KMS-11 (cell line): Measurements from ENCODE around the gene EMC8.

ENCODE experiments used
- H2AFZ ChIP-seq: fragments of 200-600 bp; sonication (generic); 2 replicates; pipeline ENCODE4 v1.6.1; 2016; ENCODE audit warnings: antibody characterized with exemption, mixed run types, low read depth
- H3K27ac ChIP-seq: fragments of 200-600 bp; sonication (generic); 2 replicates; pipeline ENCODE4 v1.6.1; 2016; ENCODE audit warnings: mild to moderate bottlenecking, mixed run types
- H3K27me3 ChIP-seq: fragments of 200-600 bp; sonication (generic); 2 replicates; pipeline ENCODE4 v1.6.1; 2017; ENCODE audit warnings: mild to moderate bottlenecking, low read depth, mixed run types, moderate library complexity; ENCODE audit not compliant: insufficient read depth
- H3K36me3 ChIP-seq: fragments of 200-600 bp; sonication (generic); 2 replicates; pipeline ENCODE4 v1.6.1; 2017; ENCODE audit warnings: mild to moderate bottlenecking, mixed run types; ENCODE audit not compliant: insufficient read depth
- H3K4me1 ChIP-seq: fragments of 200-600 bp; sonication (generic); 2 replicates; pipeline ENCODE4 v1.6.1; 2016; ENCODE audit warnings: mild to moderate bottlenecking, low read depth, mixed run types; ENCODE audit not compliant: poor library complexity, severe bottlenecking
- H3K4me2 ChIP-seq: fragments of 200-600 bp; sonication (generic); 2 replicates; pipeline ENCODE4 v1.7.0; 2016; ENCODE audit warnings: mild to moderate bottlenecking, mixed run types
- H3K4me3 ChIP-seq: fragments of 200-600 bp; sonication (generic); IDR thresholded peaks from 2 replicates; pipeline ENCODE4 v1.6.1; 2017; ENCODE audit warnings: low read depth, low read length, mixed read lengths; ENCODE audit not compliant: insufficient read depth
- H3K79me2 ChIP-seq: fragments of 200-600 bp; sonication (generic); 2 replicates; pipeline ENCODE4 v1.6.1; 2016; ENCODE audit warnings: low read depth, mixed run types; ENCODE audit not compliant: insufficient read depth
- H3K9ac ChIP-seq: fragments of 200-600 bp; sonication (generic); 2 replicates; pipeline ENCODE4 v1.6.1; 2016; ENCODE audit warnings: mild to moderate bottlenecking, mixed run types
- H4K20me1 ChIP-seq: fragments of 200-600 bp; sonication (generic); 2 replicates; pipeline ENCODE4 v1.6.1; 2016; ENCODE audit warnings: mild to moderate bottlenecking, mixed run types; ENCODE audit not compliant: insufficient read depth
- CTCF ChIP-seq: fragments of 200-600 bp; sonication (generic); conservative IDR thresholded peaks from 2 replicates; pipeline ENCODE4 v1.6.1; 2017; ENCODE audit warnings: low read depth, mild to moderate bottlenecking, antibody characterized with exemption, low read length, moderate library complexity, mixed read lengths

The EMC8 gene

DNA sequence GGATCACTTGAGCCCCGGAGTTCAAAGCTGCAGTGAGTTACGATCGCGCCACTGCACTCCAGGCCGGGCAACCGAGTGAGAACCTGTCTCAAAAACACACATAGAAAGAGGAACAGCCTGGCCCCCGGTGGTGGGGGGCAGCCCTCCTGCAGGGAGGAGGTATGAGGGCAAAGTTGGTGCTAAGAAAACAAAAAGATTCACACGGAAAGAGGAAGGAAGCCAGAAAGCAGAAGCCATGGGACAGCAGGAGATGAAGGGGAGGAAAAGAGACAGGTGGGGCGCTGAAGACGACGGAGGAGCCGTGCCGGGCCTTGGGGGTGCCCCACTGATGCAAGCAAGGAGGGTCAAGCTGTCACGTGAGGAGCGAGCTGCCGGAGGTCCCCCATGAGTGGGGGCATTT lies 40.2 kb downstream of the EMC8 start:
- Histone ChIP-seq H3K36me3 (no peaks in the 10 kb centered on the region), H4K20me1 (no peaks in the 10 kb centered on the region), H3K27ac (no peak overlapping the region), H3K27me3 (peaks cover 68% of the 10 kb centered on the region), H3K4me3 (no peak overlapping the region), H3K4me2 (no peak overlapping the region), H2AFZ (no peak overlapping the region), H3K9ac (no peak overlapping the region), H3K4me1 (peaks cover 3% of the 10 kb centered on the region), H3K79me2 (no peaks in the 10 kb centered on the region)
- TF ChIP-seq CTCF = no peak

GRCh38 chr16:85757341-85757822 lies 42.0 kb downstream of the EMC8 start:
- Histone ChIP-seq H2AFZ (no peak overlapping the region), H3K4me1 (peaks cover 3% of the 10 kb centered on the region), H3K4me2 (no peak overlapping the region), H3K4me3 (no peak overlapping the region), H3K79me2 (no peaks in the 10 kb centered on the region), H4K20me1 (no peaks in the 10 kb centered on the region), H3K27ac (no peak overlapping the region), H3K9ac (no peak overlapping the region), H3K27me3 (peaks cover 74% of the 10 kb centered on the region), H3K36me3 (no peaks in the 10 kb centered on the region)
- TF ChIP-seq CTCF = no peak

DNA sequence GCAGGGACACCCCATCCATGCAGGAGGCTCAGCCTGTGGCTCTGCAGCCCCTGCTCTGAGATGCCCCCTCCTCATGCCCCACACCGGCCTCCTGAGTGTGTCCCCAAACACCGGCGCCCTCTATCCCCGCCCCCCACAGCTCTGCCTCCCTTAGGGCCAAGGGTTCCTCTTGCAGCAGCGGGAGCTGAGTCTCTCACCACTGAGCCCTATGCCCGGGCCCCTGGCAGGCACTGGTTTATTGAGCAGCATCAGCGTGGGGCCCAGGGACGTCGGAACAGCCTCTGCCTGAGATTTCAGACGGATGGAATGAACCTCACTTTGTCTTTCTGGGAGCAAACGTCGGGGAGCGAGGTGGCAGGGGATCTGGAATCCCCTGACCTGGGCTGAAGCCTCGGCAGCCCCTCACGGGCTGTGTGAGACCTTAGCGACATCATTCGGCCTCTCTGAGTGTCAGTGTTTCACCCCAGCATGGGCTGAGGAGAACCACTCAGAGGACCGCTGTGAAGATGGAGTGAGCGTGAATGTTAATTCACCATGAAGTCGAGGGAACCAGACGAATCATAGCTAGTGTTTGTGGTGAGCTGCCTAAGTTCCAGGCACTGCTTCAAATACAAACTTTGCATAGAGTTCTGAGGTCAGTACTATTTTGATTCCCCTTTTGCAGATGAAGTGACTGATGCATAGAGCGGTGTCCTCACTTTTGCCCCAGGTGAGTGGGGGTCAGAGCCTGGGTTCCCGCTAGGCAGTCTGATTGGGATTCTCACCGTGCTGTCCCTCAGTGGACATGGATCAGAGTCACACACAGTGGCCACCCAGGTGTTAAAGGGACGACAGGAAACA lies 43.2 kb downstream of the EMC8 start:
- Histone ChIP-seq H3K9ac (no peak overlapping the region), H3K79me2 (no peaks in the 10 kb centered on the region), H2AFZ (no peak overlapping the region), H3K4me3 (no peak overlapping the region), H4K20me1 (no peaks in the 10 kb centered on the region), H3K27me3 (peaks cover 74% of the 10 kb centered on the region), H3K4me2 (no peak overlapping the region), H3K36me3 (no peaks in the 10 kb centered on the region), H3K4me1 (peaks cover 3% of the 10 kb centered on the region), H3K27ac (no peak overlapping the region)
- TF ChIP-seq CTCF = no peak

GRCh38 chr16:85754413-85754812 lies 44.9 kb downstream of the EMC8 start:
- no peaks in the 10 kb centered on the region for H3K79me2 ChIP-seq
- peaks cover 67% of the 10 kb centered on the region for H3K27me3 ChIP-seq
- no peak overlapping the region for H2AFZ ChIP-seq
- no peaks in the 10 kb centered on the region for H4K20me1 ChIP-seq
- H3K27ac ChIP-seq = no peak overlapping the region
- H3K4me3 ChIP-seq = no peak overlapping the region
- H3K4me2 ChIP-seq = no peak overlapping the region
- H3K4me1 ChIP-seq = peaks cover 3% of the 10 kb centered on the region
- no peak for TF ChIP-seq CTCF
- H3K36me3 ChIP-seq = no peaks in the 10 kb centered on the region
- H3K9ac ChIP-seq = no peak overlapping the region
